Superior temporal gyrus (tissue), 1 donor: Measurements from ENCODE around the gene TMCC3.
"Not testable (repeated sequence)": the region's sequence is repeated elsewhere in the genome, so short reads cannot be mapped to it uniquely, and the experiment has no call there.

Experiments used
- DNase-seq: peaks from one replicate; pipeline ENCODE4 v3.0.0-alpha.2; 2016; ENCODE audit errors: extremely low spot score

TMCC3 gene

GRCh38 chr12:94650143-94651056 is at the start of gene TMCC3:
TSS of gene TMCC3 (minus strand) at chr12:94650557. CDS start at chr12:94650430, 127 bp downstream.
- DNase-seq: peak; percentile 72

GRCh38 chr12:94699801-94700200 is 49.4 kb upstream of the TMCC3 start:
- no peak for DNase-seq

- no peak for DNase-seq
Observed at GRCh38 chr12:94698578-94698977, 48.2 kb upstream of the TMCC3 start.

GRCh38 chr12:94697631-94698030 is 47.3 kb upstream of the TMCC3 start:
- DNase-seq: no peak

GRCh38 chr12:94694732-94695131 is 44.4 kb upstream of the TMCC3 start:
- no peak for DNase-seq

- not testable (repeated sequence) for DNase-seq
Observed at GRCh38 chr12:94692826-94693225, 42.5 kb upstream of the TMCC3 start.

- DNase-seq: no peak
Observed at GRCh38 chr12:94690198-94690771, 39.9 kb upstream of the TMCC3 start.

- no peak for DNase-seq
Observed at GRCh38 chr12:94689646-94690036, 39.3 kb upstream of the TMCC3 start.

GRCh38 chr12:94689002-94689645 is 38.8 kb upstream of the TMCC3 start:
- DNase-seq: peak; percentile 27

GRCh38 chr12:94687891-94688290 is 37.5 kb upstream of the TMCC3 start:
- no peak for DNase-seq

- DNase-seq: no peak
Observed at GRCh38 chr12:94686834-94687628, 36.7 kb upstream of the TMCC3 start.

- no peak for DNase-seq
Observed at GRCh38 chr12:94684416-94685142, 34.2 kb upstream of the TMCC3 start.

GRCh38 chr12:94679554-94680195 is 29.3 kb upstream of the TMCC3 start:
- DNase-seq: no peak

GRCh38 chr12:94678849-94679248 is 28.5 kb upstream of the TMCC3 start:
- no peak for DNase-seq

- DNase-seq: no peak
Observed at GRCh38 chr12:94678379-94678778, 28.0 kb upstream of the TMCC3 start.

- no peak for DNase-seq
Observed at GRCh38 chr12:94677778-94678177, 27.4 kb upstream of the TMCC3 start.

- no peak for DNase-seq
Observed at GRCh38 chr12:94676922-94677321, 26.6 kb upstream of the TMCC3 start.

GRCh38 chr12:94676031-94676641 is 25.8 kb upstream of the TMCC3 start:
- no peak for DNase-seq

GRCh38 chr12:94674835-94675234 is 24.5 kb upstream of the TMCC3 start:
- no peak for DNase-seq

- no peak for DNase-seq
Observed at GRCh38 chr12:94674051-94674451, 23.7 kb upstream of the TMCC3 start.
